Endothelial cell of umbilical vein (primary cell): ENCODE data around the gene COL18A1. TPM values are rescaled to one million over a fixed set of nuclear protein-coding genes. Genes with fewer than 3 reads are reported as not detected.

Experiments
- BruUV-seq: library from RNA; stranded (reverse); fragments of 400-500 nt; replicated peaks from 2 replicates; lab custom pipeline; 2021; lab: Mats Ljungman, UMichigan
- CTCF ChIA-PET: fragments of 300-600, 350-600 bp; sonication (Branson Sonifier 250); formaldehyde crosslinking; loops from one replicate; lab custom pipeline; 2021; ENCODE audit warnings: antibody characterized with exemption, inconsistent platforms; lab: Charles Lee
- POLR2A ChIA-PET: fragments of 300-600, 350-600 bp; sonication (Branson Sonifier 250); formaldehyde crosslinking; loops from one replicate; lab custom pipeline; 2021; ENCODE audit warnings: antibody characterized with exemption, inconsistent platforms; lab: Charles Lee
- DNase-seq: peaks from one replicate; pipeline ENCODE4 v3.0.0-alpha.2; 2011; ENCODE audit warnings: low read depth, low spot score
- FAIRE-seq: peaks from 2 replicates; lab custom pipeline; 2011; peaks lifted over from hg19 to GRCh38; lab: Jason Lieb, UNC
- H2AFZ ChIP-seq: 2 replicates; pipeline ENCODE4 v1.6.0; 2012; ENCODE audit warnings: low read depth, low read length, control low read depth, inconsistent platforms
- H3K27ac ChIP-seq: 2 replicates; pipeline ENCODE4 v1.5.1; 2011; ENCODE audit warnings: low read depth, mild to moderate bottlenecking, control low read depth, low read length, moderate library complexity; ENCODE audit not compliant: insufficient read depth
- H3K27me3 ChIP-seq, 2 experiments: 2 replicates each; pipeline versions ENCODE4 v1.6.0 to v1.6.1; 2011; ENCODE audit warnings: low read length in 2 of 2, mixed read lengths in 1 of 2; ENCODE audit not compliant: control insufficient read depth in 2 of 2, insufficient read depth in 2 of 2
- H3K36me3 ChIP-seq, 2 experiments: 2 replicates in 1 of 2; 3 replicates in 1 of 2; pipeline ENCODE4 v1.5.1; 2011; ENCODE audit warnings: low read length in 2 of 2, mild to moderate bottlenecking in 1 of 2, moderate library complexity in 1 of 2; ENCODE audit not compliant: control insufficient read depth in 2 of 2, insufficient read depth in 2 of 2; ENCODE audit errors: extremely low read depth in 1 of 2
- H3K4me1 ChIP-seq: 3 replicates; pipeline ENCODE4 v1.5.1; 2011; ENCODE audit warnings: mild to moderate bottlenecking, low read length; ENCODE audit not compliant: control insufficient read depth, insufficient read depth; ENCODE audit errors: extremely low read depth
- H3K4me2 ChIP-seq: 2 replicates; pipeline ENCODE4 v1.6.1; 2011; ENCODE audit warnings: low read length, control low read depth, mixed read lengths; ENCODE audit not compliant: insufficient read depth
- H3K4me3 ChIP-seq, 3 experiments: fragments of 200-600 bp in 1 of 3; sonication (generic), shearing (Covaris generic) in 1 of 3; replicated peaks in 1 of 3; 2 replicates each; pipeline ENCODE4 v1.5.1; 2011 to 2016; ENCODE audit warnings: control low read depth in 3 of 3, low read length in 3 of 3, mild to moderate bottlenecking in 2 of 3, inconsistent platforms in 1 of 3, low read depth in 1 of 3, moderate library complexity in 1 of 3; ENCODE audit not compliant: insufficient read depth in 1 of 3
- H3K79me2 ChIP-seq: 2 replicates; pipeline ENCODE4 v1.6.0; 2012; ENCODE audit warnings: low read length, inconsistent platforms; ENCODE audit not compliant: control insufficient read depth, insufficient read depth
- H3K9ac ChIP-seq: replicated peaks from 2 replicates; pipeline ENCODE3; 2011; ENCODE audit warnings: low read length, control low read depth; ENCODE audit not compliant: insufficient read depth; ENCODE audit errors: extremely low read depth
- H3K9me1 ChIP-seq: replicated peaks from 3 replicates; pipeline ENCODE4 v1.6.0; 2011; ENCODE audit warnings: mild to moderate bottlenecking, low read length; ENCODE audit not compliant: control insufficient read depth, insufficient read depth; ENCODE audit errors: extremely low read depth
- H3K9me3 ChIP-seq: replicated peaks from 2 replicates; pipeline ENCODE4 v1.5.1; 2012; ENCODE audit warnings: low read length, inconsistent platforms; ENCODE audit not compliant: control insufficient read depth, insufficient read depth
- H4K20me1 ChIP-seq: replicated peaks from 2 replicates; pipeline ENCODE3; 2011; ENCODE audit warnings: mild to moderate bottlenecking, low read length; ENCODE audit not compliant: control insufficient read depth, insufficient read depth; ENCODE audit errors: extremely low read depth
- EZH2 ChIP-seq: IDR thresholded peaks from 2 replicates; pipeline ENCODE4 v1.6.1; 2012; ENCODE audit warnings: borderline replicate concordance, low read depth, mild to moderate bottlenecking, moderate library complexity, low read length, inconsistent platforms; ENCODE audit not compliant: severe bottlenecking
- FOS ChIP-seq: IDR thresholded peaks from 2 replicates; pipeline ENCODE4 v1.6.1; 2011; ENCODE audit warnings: mild to moderate bottlenecking, low read length, moderate library complexity, borderline replicate concordance; ENCODE audit not compliant: insufficient read depth
- GATA2 ChIP-seq: IDR thresholded peaks from 2 replicates; pipeline ENCODE4 v1.7.0; 2011; ENCODE audit warnings: low read depth, mild to moderate bottlenecking, moderate library complexity, mixed read lengths, low read length; ENCODE audit not compliant: insufficient read length, insufficient read depth
- JUN ChIP-seq: IDR thresholded peaks from 2 replicates; pipeline ENCODE4 v1.6.1; 2011; ENCODE audit warnings: borderline replicate concordance, low read depth; ENCODE audit not compliant: insufficient read length, insufficient read depth
- MYC ChIP-seq: IDR thresholded peaks from one replicate; pipeline ENCODE4 v1.6.1; 2011; ENCODE audit warnings: mild to moderate bottlenecking, low read depth, low read length
- POLR2A ChIP-seq: IDR thresholded peaks from 2 replicates; pipeline ENCODE4 v1.6.1; 2012; ENCODE audit warnings: low read depth, mild to moderate bottlenecking, control low read depth, low read length
- POLR2AphosphoS5 ChIP-seq: IDR thresholded peaks from 2 replicates; pipeline ENCODE4 v1.6.1; 2012; ENCODE audit warnings: low read depth, mild to moderate bottlenecking, control low read depth, low read length, moderate library complexity; ENCODE audit not compliant: insufficient read depth
- dilution Hi-C: fragments of 300-500 bp; cut with MboI; formaldehyde crosslinking; loops from one replicate; pipeline ENCODE4 v1.15.0; 2019; ENCODE audit warnings: low sequenced_read_pairs; ENCODE audit not compliant: extremely low pct_ligation_motif_present
- intact Hi-C: fragments of 100-400 bp; cut with micrococcal nuclease; formaldehyde crosslinking; loops from one replicate; pipeline ENCODE4 v1.10.0; 2022
- polyA plus RNA-seq, 4 experiments: library from polyadenylated mRNA; depleted of rRNA in 3 of 4; stranded (reverse) in 3 of 4; unstranded in 1 of 4; fragments of >200 nt; gene quantifications; 2 replicates each; pipeline versions ENCODE4 v1.2.1 to v1.2.3, GENCODE V29; 2011 to 2012; ENCODE audit warnings: missing spikeins in 1 of 4
- total RNA-seq: library from RNA; stranded (reverse); gene quantifications from 2 replicates; pipeline ENCODE4 v1.2.3, GENCODE V29; 2021
- TF ChIP-seq, protein P1 (sequence below): IDR thresholded peaks from 2 replicates; pipeline ENCODE4 v1.6.1; 2011; ENCODE audit not compliant: insufficient read depth, insufficient read length
- TF ChIP-seq, protein P2 (sequence below), 2 donors: IDR thresholded peaks; 1 replicate in 1 of 2; 2 replicates in 1 of 2; pipeline ENCODE4 v1.5.1; 2011; ENCODE audit warnings: low read length in 2 of 2, mild to moderate bottlenecking in 2 of 2, moderate library complexity in 2 of 2, control low read depth in 1 of 2, inconsistent platforms in 1 of 2, low read depth in 1 of 2; ENCODE audit not compliant: insufficient read depth in 1 of 2; ENCODE audit errors: extremely low read depth in 1 of 2

COL18A1 gene
- total and polyA plus RNA-seq, 2 donors (not counting 3 experiments of a cell fraction or from before 2014, with no cell fraction given) = 198 to 252 TPM

DNA sequence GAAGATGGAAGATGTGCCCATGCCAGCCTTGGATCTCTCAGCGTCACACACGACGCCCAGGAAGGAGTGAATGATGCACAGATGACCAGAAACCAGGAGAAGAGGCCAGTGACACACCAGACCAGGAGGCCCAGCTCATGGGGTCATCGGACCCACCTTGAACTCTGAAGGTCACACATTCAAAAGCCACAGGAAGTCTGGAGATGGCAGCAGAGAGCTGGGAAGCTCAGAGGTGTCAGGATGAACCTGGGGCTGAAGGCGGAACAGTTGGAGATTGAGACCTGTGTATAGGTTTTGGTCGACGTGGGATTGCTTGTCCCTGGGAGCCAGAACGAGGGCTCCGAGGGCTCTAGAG, 93.7 kb downstream of the COL18A1 start:
- no peak for TF ChIP-seq EZH2
- no peak for TF ChIP-seq POLR2A
- TF ChIP-seq, protein P1, sequence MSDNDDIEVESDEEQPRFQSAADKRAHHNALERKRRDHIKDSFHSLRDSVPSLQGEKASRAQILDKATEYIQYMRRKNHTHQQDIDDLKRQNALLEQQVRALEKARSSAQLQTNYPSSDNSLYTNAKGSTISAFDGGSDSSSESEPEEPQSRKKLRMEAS = no peak
- TF ChIP-seq JUN = no peak
- TF ChIP-seq GATA2 = no peak
- no peak for TF ChIP-seq MYC
- H3K4me3 ChIP-seq = no peak overlapping the region
- H3K79me2 ChIP-seq = no peaks in the 10 kb centered on the region
- H3K27ac ChIP-seq = no peak overlapping the region
- dilution Hi-C loops (no loop called here), intact Hi-C loops (no loop called here)
- no peaks in the 10 kb centered on the region for H3K9me1 ChIP-seq
- ChIA-PET CTCF (no interaction called here), POLR2A (no interaction called here)
- no peaks in the 10 kb centered on the region for H3K27me3 ChIP-seq
- H3K4me2 ChIP-seq = no peak overlapping the region
- H3K36me3 ChIP-seq = peaks cover 3 to 41% of the 10 kb centered on the region in 2 experiments
- DNase-seq = no peak
- no peak overlapping the region for H2AFZ ChIP-seq
- no peaks in the 10 kb centered on the region for H4K20me1 ChIP-seq
- H3K4me1 ChIP-seq = no peaks in the 10 kb centered on the region
- no TSS peak for BruUV-seq
- FAIRE-seq = no peak
- H3K9ac ChIP-seq = no peak overlapping the region
- no peaks in the 10 kb centered on the region for H3K9me3 ChIP-seq

DNA sequence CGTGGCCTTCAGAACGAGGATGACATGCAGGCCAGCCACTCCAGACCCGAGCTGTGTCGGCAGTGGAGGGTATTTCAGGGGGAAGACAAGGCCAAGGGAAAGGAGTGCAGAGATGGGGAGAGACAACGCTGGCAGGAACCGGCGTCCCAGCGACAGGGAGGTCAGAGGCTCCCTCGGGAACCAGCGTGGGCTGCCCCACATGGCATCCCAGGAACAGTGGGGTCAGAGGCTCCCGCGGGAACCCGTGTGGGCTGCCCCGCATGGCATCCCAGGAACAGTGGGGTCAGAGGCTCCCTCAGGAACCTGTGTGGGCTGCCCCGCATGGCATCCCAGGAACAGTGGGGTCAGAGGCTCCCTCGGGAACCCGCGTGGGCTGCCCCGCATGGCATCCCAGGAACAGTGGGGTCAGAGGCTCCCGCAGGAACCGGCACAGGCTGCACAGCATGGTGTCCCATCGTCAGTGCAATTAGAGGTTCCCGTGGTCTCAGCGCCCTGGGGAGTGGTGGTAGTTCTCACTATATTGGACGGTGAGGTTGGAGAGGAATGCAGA, 94.3 kb downstream of the COL18A1 start:
- dilution Hi-C loops (no loop called here), intact Hi-C loops (no loop called here)
- Histone ChIP-seq H3K9me3 (no peaks in the 10 kb centered on the region), H3K79me2 (no peaks in the 10 kb centered on the region), H3K36me3 (peaks cover 3 to 38% of the 10 kb centered on the region in 2 experiments), H4K20me1 (no peaks in the 10 kb centered on the region), H3K4me2 (no peak overlapping the region), H3K27ac (no peak overlapping the region), H3K9ac (no peak overlapping the region), H3K27me3 (no peaks in the 10 kb centered on the region), H3K9me1 (no peaks in the 10 kb centered on the region), H2AFZ (no peak overlapping the region), H3K4me1 (no peaks in the 10 kb centered on the region), H3K4me3 (no peak overlapping the region)
- DNase-seq (no peak), FAIRE-seq (no peak)
- POLR2A ChIA-PET = no interaction called here
- no TSS peak for BruUV-seq
- TF ChIP-seq FOS = no peak
- TF ChIP-seq, protein P2, sequence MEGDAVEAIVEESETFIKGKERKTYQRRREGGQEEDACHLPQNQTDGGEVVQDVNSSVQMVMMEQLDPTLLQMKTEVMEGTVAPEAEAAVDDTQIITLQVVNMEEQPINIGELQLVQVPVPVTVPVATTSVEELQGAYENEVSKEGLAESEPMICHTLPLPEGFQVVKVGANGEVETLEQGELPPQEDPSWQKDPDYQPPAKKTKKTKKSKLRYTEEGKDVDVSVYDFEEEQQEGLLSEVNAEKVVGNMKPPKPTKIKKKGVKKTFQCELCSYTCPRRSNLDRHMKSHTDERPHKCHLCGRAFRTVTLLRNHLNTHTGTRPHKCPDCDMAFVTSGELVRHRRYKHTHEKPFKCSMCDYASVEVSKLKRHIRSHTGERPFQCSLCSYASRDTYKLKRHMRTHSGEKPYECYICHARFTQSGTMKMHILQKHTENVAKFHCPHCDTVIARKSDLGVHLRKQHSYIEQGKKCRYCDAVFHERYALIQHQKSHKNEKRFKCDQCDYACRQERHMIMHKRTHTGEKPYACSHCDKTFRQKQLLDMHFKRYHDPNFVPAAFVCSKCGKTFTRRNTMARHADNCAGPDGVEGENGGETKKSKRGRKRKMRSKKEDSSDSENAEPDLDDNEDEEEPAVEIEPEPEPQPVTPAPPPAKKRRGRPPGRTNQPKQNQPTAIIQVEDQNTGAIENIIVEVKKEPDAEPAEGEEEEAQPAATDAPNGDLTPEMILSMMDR (IDR thresholded peaks at IDR 0.05; ENCODE audit: extremely low read depth in 1 of 2, insufficient read depth in 1 of 2, low read depth in 1 of 2, low read length in 2 of 2) = no peak
- TF ChIP-seq JUN = no peak
- TF ChIP-seq POLR2A = no peak
- TF ChIP-seq EZH2 = no peak
- TF ChIP-seq, protein P1 = no peak
- TF ChIP-seq GATA2 = no peak
- no peak for TF ChIP-seq POLR2AphosphoS5
- no peak for TF ChIP-seq MYC
- CTCF ChIA-PET = no interaction called here
